Measurements from ENCODE around the gene PAWR.
"Not testable (repeated sequence)": the region's sequence is repeated elsewhere in the genome, so short reads cannot be mapped to it uniquely, and the experiment has no call there.

The PAWR gene

GRCh38 chr12:79645235-79645630, 45.5 kb downstream of the PAWR start:
- DNase-seq: no peak

DNA sequence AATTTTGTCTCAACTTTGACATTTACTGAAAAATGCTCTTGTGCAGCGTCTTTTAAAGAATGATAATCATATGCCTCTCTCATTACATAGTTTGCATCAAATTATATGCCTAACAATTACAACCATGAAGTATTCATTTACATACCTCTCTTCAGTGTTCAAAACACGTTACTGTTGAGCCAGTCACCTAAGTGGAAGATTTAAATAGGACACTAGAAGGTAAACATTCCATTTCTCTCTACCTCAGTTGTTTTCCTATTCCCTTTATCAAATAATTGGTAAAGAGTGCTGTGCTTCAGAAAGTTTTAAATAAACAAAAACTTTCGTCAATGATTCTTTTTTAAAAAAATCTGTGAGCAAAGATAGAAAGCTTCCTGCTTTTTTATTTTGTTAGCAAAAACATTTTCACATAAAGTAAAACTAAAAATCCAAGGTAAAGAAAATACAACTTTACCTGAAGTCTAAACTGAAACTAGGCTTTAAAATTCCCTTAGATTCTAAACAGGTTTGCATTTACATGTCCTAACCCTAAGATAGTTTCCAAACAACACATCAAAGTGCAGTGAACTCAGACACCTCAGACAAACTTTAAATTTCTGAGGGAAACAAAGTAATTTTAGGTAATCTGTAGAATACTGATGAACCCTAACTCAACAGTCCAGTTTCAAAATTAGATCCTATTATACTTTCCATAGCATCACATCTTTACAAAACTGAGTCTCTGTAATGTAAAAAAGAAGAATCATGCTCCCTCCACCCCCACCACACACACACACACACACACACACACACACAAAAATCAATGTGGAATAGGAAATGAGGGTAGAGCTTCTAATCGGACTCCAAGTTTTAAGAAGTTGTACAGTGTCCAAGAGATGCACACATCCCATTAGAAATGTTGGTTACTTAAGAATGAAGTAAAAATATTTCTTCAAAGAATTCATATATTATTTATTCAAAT, 46.2 kb downstream of the PAWR start:
- DNase-seq: no peak

DNA sequence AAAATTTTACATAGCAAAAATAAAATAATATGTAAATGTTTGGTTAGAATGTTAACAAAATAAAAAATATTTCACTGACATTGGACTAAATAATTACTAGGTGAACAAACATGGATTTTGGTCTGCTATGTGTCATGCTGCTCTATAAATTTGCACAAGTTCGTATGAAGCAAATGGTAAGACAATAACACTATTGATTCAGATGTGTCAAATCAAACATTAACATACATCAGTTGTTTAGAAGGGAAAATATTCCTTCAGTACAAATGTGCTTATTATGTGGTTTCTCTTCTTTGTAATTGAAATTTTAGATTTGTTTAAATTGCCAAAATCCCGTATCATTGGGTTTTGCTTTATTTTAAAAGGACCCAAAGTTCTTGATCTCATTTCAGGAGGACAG, 46.9 kb downstream of the PAWR start:
- no peak for DNase-seq

DNA sequence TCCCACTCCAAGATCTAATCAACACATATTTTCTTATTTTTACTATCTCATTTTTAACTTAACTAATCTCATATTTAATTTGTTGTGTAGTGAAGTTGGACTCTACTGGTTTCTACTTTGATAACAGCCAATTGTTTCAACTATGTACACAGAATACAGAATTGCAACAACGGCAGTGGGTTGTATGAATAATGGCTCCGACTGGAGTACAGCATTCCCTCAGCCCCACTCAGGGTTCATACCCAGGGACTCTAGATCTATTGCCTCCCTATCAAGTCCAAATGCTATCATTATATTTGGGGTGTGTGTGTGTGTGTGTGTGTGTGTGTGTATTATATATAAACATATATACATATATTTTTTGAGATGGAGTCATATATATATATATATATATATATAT, 52.3 kb downstream of the PAWR start:
- no peak for DNase-seq

- DNase-seq: no peak
These were observed 53.7 kb downstream of the PAWR start for GRCh38 chr12:79637093-79637492.

GRCh38 chr12:79635676-79636075, 55.1 kb downstream of the PAWR start:
- no peak for DNase-seq

- DNase-seq: no peak
These were observed 55.8 kb downstream of the PAWR start for GRCh38 chr12:79634957-79635471.

DNA sequence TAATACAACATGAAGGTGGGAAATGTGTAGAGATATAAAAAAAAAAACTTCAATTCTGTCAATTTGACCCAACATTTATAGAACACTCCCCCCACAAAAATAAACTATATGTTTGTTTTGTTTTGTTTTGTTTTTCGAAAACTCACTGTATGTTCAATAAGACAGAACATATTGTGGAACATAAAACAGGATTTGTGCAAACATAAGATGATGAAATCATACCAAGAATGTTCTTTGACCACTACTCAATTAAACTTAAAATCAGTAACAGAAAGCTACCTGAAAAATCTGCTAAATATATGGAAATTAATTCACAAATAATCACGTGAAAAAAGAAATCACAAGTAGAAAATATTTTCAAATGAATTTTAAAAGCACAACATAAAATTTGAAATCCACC, 61.2 kb downstream of the PAWR start:
- DNase-seq: no peak

DNA sequence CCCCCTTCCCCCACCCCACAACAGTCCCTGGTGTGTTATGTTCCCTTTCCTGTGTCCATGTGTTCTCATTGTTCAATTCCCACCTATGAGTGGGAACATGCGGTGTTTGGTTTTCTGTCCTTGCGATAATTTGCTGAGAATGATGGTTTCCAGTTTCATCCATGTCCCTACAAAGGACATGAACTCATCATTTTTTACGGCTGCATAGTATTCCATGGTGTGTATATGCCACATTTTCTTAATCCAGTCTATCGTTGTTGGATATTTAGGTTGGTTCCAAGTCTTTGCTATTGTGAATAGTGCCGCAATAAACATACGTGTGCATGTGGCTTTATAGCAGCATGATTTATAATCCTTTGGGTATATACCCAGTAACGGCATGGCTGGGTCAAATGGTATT, 64.0 kb downstream of the PAWR start:
- DNase-seq: not testable (repeated sequence)

- no peak for DNase-seq
These were observed 66.4 kb downstream of the PAWR start for GRCh38 chr12:79624378-79624777.

GRCh38 chr12:79619872-79620562, 70.7 kb downstream of the PAWR start:
- no peak for DNase-seq

DNA sequence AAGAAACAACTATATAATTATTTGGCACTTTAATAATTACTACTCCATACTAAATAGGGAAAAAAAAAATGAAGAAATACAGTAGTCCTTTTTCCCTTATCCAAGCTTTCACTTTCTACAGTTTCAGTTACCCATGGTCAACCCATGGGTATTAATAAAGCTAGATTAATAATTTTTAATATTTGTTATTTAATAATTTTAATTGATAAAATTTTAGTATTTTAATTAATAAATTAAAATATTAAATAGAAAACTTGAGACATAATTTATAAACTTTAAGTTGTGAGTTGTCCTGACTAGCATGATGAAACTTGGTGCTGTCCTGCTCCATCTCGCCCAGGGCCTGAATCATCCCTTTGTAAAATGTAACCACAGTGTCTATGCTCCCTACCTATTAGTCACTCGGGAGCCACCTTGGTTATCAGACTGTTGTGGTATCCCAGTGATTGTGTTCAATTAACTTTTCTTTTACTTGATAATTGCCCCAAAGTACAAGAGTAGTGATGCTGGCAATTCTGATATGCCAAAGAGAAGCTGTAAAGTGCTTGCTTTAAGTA, 71.8 kb downstream of the PAWR start:
- DNase-seq: no peak

GRCh38 chr12:79617696-79618095, 73.1 kb downstream of the PAWR start:
- no peak for DNase-seq

DNA sequence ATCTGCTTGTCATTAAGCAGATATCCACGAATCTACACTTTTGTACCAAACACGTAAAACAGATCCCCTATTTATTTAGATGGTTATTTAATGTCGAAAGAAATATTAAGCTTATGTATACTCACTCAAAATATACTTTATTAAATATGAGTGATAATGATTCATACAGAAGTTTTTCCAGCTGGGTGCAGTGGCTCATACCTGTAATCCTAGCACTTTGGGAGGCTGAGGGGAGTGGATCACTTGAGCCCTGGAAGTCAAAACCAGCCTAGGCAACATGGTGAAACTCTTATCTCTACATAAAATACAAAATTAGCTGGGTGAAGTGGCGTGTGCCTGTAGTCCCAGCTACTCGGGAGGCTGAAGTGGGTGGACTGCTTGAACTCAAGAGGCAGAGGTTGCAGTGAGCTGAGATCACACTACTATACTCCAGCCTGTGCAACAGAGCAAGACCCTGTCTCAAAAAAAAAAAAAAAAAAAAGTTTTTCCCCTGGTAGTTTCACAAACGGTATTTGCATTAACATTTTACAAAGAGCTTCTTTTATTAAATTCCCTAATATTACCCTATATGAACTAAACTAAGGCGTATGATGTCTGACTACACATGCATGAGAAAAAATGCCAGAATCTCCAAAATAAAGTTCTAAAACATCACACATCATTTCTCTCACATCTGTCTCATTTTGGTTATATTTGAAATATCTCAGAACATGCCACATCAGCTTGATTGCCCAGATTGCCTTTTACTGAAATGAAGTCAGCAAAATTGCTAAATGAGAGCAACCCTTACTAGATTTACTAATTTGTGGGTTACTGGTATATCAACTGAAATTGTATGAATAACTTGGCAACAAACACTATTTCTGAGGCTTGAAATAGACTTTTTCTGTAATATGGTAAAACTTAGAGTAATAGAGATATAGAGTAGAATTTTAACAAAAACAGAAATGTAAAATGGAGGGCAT, 74.9 kb downstream of the PAWR start:
- no peak for DNase-seq

GRCh38 chr12:79614730-79615129, 76.0 kb downstream of the PAWR start:
- no peak for DNase-seq

GRCh38 chr12:79601908-79602307, 88.9 kb downstream of the PAWR start:
- DNase-seq: no peak

GRCh38 chr12:79597910-79598309, 92.9 kb downstream of the PAWR start:
- no peak for DNase-seq

DNA sequence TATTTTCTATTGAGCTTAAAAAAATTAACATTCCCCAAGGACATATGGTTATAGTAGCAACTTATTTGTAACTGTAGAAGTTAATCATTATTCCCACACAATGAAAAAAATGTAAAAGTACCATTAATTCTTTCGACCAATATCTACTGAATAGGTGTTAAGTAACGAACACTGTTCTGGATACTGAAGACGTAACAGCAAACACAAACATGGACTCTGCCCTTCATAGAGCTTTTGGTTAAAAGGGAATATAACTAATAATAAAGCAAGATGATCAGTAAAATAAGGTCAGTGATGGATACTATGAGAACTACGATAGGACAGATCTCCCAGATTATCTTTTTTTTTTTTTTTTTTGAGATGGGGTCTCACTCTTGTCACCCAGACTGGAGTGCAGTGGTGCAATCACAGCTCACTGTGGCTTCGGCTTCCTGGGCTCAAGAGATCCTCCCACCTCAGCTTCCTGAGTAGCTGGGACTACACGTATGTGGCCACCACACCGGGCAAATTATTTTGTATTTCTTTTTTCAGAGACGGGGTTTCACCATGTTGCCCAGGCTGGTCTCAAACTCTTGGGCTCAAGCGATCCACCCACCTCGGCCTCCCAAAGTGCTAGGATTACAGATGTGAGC, 93.9 kb downstream of the PAWR start:
- no peak for DNase-seq

- no peak for DNase-seq
These were observed 95.5 kb downstream of the PAWR start for GRCh38 chr12:79595273-79595672.

DNA sequence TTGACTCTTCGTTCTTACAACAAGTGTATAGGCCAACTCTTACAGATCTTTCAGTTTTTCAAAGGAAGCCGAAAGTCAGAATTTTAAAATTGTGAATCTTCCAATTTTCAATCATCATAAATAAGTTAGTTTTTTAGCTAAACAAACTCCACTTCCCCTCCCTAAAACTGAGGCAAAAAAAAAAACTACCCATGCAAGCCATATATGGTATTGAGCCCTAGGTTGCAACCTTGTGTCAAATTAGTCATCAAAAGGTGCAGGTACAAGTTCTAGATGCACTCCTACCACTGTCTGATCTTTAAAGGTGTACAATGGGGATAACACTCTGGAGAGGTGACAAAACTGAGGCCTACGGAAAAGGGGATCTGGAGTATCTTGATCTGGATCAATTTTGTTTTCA, 97.9 kb downstream of the PAWR start:
- DNase-seq: no peak

DNA sequence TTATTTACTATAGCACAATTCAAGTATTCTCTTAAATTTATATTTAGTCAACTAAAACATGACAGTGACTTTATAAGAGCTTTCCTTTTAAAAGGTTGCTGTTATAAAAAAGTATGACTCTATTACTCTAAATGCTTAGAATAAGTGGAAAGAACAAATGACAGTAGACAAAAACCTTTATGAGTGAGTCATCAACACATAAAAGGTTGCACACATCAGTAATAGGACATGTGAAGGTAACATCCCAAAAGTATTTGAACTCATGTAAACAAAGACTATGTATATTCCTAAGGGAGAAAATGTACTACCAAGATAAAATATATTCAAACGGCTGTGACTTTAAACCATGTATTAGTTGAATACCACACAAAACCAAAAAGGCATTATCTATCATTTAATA, 98.8 kb downstream of the PAWR start:
- DNase-seq: no peak

GRCh38 chr12:79590751-79591150, 100.0 kb downstream of the PAWR start:
- DNase-seq: no peak
